ENCODE results near the gene MARCKS.

MARCKS gene

GRCh38 chr6:113819169-113819830 is 37.8 kb upstream of the MARCKS start:
- H3K4me3 ChIP-seq (ENCODE audit: low read depth, low read length) = no peak overlapping the region
- H3K79me2 ChIP-seq (ENCODE audit: control insufficient read depth, insufficient read depth, low read length, poor library complexity) = no peaks in the 10 kb centered on the region
- no peak overlapping the region for H2AFZ ChIP-seq (ENCODE audit: insufficient read depth, low read length, poor library complexity)
- H3K9ac ChIP-seq (ENCODE audit: low read length) = no peak overlapping the region
- no CpG with 5 or more reads among the region's 2 CpGs for WGBS (ENCODE audit: extremely low coverage, insufficient coverage, insufficient read length)
- no peak overlapping the region for H4K91ac ChIP-seq (ENCODE audit: low read depth, low read length)
- no peak overlapping the region for H3K23ac ChIP-seq (ENCODE audit: low read length)
- H3K27ac ChIP-seq (ENCODE audit: low read depth, low read length) = no peak overlapping the region
- no peaks in the 10 kb centered on the region for H3K36me3 ChIP-seq (ENCODE audit: control insufficient read depth in 1 of 2, insufficient read depth in 2 of 2, low read length in 2 of 2)
- H2BK120ac ChIP-seq (ENCODE audit: insufficient read depth, low read length, poor library complexity) = no peak overlapping the region
- DNase-seq = no peak
- H4K12ac ChIP-seq (ENCODE audit: low read depth, low read length) = no peak overlapping the region
- H2BK12ac ChIP-seq (ENCODE audit: low read length) = no peak overlapping the region
- no peak overlapping the region for H3K18ac ChIP-seq (ENCODE audit: low read length)
- H3K4ac ChIP-seq (ENCODE audit: low read depth, low read length) = no peak overlapping the region
- H4K8ac ChIP-seq (ENCODE audit: low read depth, low read length) = no peak overlapping the region
- H2BK5ac ChIP-seq (ENCODE audit: low read depth, low read length, poor library complexity) = no peak overlapping the region
- no peak overlapping the region for H3K14ac ChIP-seq (ENCODE audit: low read length)
- no peaks in the 10 kb centered on the region for H3K9me3 ChIP-seq (ENCODE audit: insufficient read depth, low read depth, low read length)
- H3K4me2 ChIP-seq (ENCODE audit: low read length) = no peak overlapping the region
- H2AK5ac ChIP-seq (ENCODE audit: low read length) = no peak overlapping the region
- H3K79me1 ChIP-seq (ENCODE audit: low read length) = no peaks in the 10 kb centered on the region
- H3K4me1 ChIP-seq (ENCODE audit: control insufficient read depth in 1 of 2, insufficient read depth in 2 of 2, low read length in 2 of 2) = no peaks in the 10 kb centered on the region
- H3K27me3 ChIP-seq (ENCODE audit: insufficient read depth, low read length) = no peaks in the 10 kb centered on the region

- Histone ChIP-seq H4K8ac (ENCODE audit: low read depth, low read length) (no peak overlapping the region), H3K9me3 (ENCODE audit: insufficient read depth, low read depth, low read length) (no peaks in the 10 kb centered on the region), H3K4me3 (ENCODE audit: low read depth, low read length) (no peak overlapping the region), H3K9ac (ENCODE audit: low read length) (no peak overlapping the region), H2BK5ac (ENCODE audit: low read depth, low read length, poor library complexity) (no peak overlapping the region), H3K23ac (ENCODE audit: low read length) (no peak overlapping the region), H3K27me3 (ENCODE audit: insufficient read depth, low read length) (no peaks in the 10 kb centered on the region), H2AK5ac (ENCODE audit: low read length) (no peak overlapping the region), H3K18ac (ENCODE audit: low read length) (no peak overlapping the region), H3K36me3 (ENCODE audit: control insufficient read depth in 1 of 2, insufficient read depth in 2 of 2, low read length in 2 of 2) (no peaks in the 10 kb centered on the region), H3K4ac (ENCODE audit: low read depth, low read length) (no peak overlapping the region), H3K14ac (ENCODE audit: low read length) (no peak overlapping the region), H3K79me2 (ENCODE audit: control insufficient read depth, insufficient read depth, low read length, poor library complexity) (no peaks in the 10 kb centered on the region), H3K4me1 (ENCODE audit: control insufficient read depth in 1 of 2, insufficient read depth in 2 of 2, low read length in 2 of 2) (no peaks in the 10 kb centered on the region), H3K4me2 (ENCODE audit: low read length) (no peak overlapping the region), H4K91ac (ENCODE audit: low read depth, low read length) (no peak overlapping the region), H2BK120ac (ENCODE audit: insufficient read depth, low read length, poor library complexity) (no peak overlapping the region), H3K79me1 (ENCODE audit: low read length) (no peaks in the 10 kb centered on the region), H2AFZ (ENCODE audit: insufficient read depth, low read length, poor library complexity) (no peak overlapping the region), H2BK12ac (ENCODE audit: low read length) (no peak overlapping the region), H3K27ac (ENCODE audit: low read depth, low read length) (no peak overlapping the region), H4K12ac (ENCODE audit: low read depth, low read length) (no peak overlapping the region)
- no CpG with 5 or more reads among the region's 5 CpGs for WGBS (ENCODE audit: extremely low coverage, insufficient coverage, insufficient read length)
- DNase-seq = no peak
Measured at GRCh38 chr6:113820761-113821160, 36.4 kb upstream of the MARCKS start.

GRCh38 chr6:113821445-113821844 is 35.7 kb upstream of the MARCKS start:
- Histone ChIP-seq H4K8ac (ENCODE audit: low read depth, low read length) (no peak overlapping the region), H3K4me2 (ENCODE audit: low read length) (no peak overlapping the region), H3K27me3 (ENCODE audit: insufficient read depth, low read length) (no peaks in the 10 kb centered on the region), H3K4ac (ENCODE audit: low read depth, low read length) (no peak overlapping the region), H2BK120ac (ENCODE audit: insufficient read depth, low read length, poor library complexity) (no peak overlapping the region), H2AFZ (ENCODE audit: insufficient read depth, low read length, poor library complexity) (no peak overlapping the region), H3K18ac (ENCODE audit: low read length) (no peak overlapping the region), H3K36me3 (ENCODE audit: control insufficient read depth in 1 of 2, insufficient read depth in 2 of 2, low read length in 2 of 2) (no peaks in the 10 kb centered on the region), H2AK5ac (ENCODE audit: low read length) (no peak overlapping the region), H3K23ac (ENCODE audit: low read length) (no peak overlapping the region), H3K9me3 (ENCODE audit: insufficient read depth, low read depth, low read length) (no peaks in the 10 kb centered on the region), H4K91ac (ENCODE audit: low read depth, low read length) (no peak overlapping the region), H2BK12ac (ENCODE audit: low read length) (no peak overlapping the region), H3K9ac (ENCODE audit: low read length) (no peak overlapping the region), H3K14ac (ENCODE audit: low read length) (no peak overlapping the region), H4K12ac (ENCODE audit: low read depth, low read length) (no peak overlapping the region), H3K4me3 (ENCODE audit: low read depth, low read length) (no peak overlapping the region), H2BK5ac (ENCODE audit: low read depth, low read length, poor library complexity) (no peak overlapping the region), H3K79me2 (ENCODE audit: control insufficient read depth, insufficient read depth, low read length, poor library complexity) (no peaks in the 10 kb centered on the region), H3K4me1 (ENCODE audit: control insufficient read depth in 1 of 2, insufficient read depth in 2 of 2, low read length in 2 of 2) (no peaks in the 10 kb centered on the region), H3K27ac (ENCODE audit: low read depth, low read length) (no peak overlapping the region), H3K79me1 (ENCODE audit: low read length) (no peaks in the 10 kb centered on the region)
- no CpG with 5 or more reads among the region's 3 CpGs for WGBS (ENCODE audit: extremely low coverage, insufficient coverage, insufficient read length)
- no peak for DNase-seq

- no peak overlapping the region for H4K8ac ChIP-seq (ENCODE audit: low read depth, low read length)
- no peak overlapping the region for H2AK5ac ChIP-seq (ENCODE audit: low read length)
- H2AFZ ChIP-seq (ENCODE audit: insufficient read depth, low read length, poor library complexity) = no peak overlapping the region
- no CpG with 5 or more reads among the region's 3 CpGs for WGBS (ENCODE audit: extremely low coverage, insufficient coverage, insufficient read length)
- H4K12ac ChIP-seq (ENCODE audit: low read depth, low read length) = no peak overlapping the region
- H3K79me1 ChIP-seq (ENCODE audit: low read length) = no peaks in the 10 kb centered on the region
- H3K9me3 ChIP-seq (ENCODE audit: insufficient read depth, low read depth, low read length) = no peaks in the 10 kb centered on the region
- no peak overlapping the region for H2BK12ac ChIP-seq (ENCODE audit: low read length)
- H4K91ac ChIP-seq (ENCODE audit: low read depth, low read length) = no peak overlapping the region
- H3K27me3 ChIP-seq (ENCODE audit: insufficient read depth, low read length) = no peaks in the 10 kb centered on the region
- no peak overlapping the region for H3K27ac ChIP-seq (ENCODE audit: low read depth, low read length)
- no peak overlapping the region for H3K4me2 ChIP-seq (ENCODE audit: low read length)
- no peak for DNase-seq
- no peak overlapping the region for H2BK5ac ChIP-seq (ENCODE audit: low read depth, low read length, poor library complexity)
- no peak overlapping the region for H3K9ac ChIP-seq (ENCODE audit: low read length)
- H3K36me3 ChIP-seq (ENCODE audit: control insufficient read depth in 1 of 2, insufficient read depth in 2 of 2, low read length in 2 of 2) = no peaks in the 10 kb centered on the region
- no peak overlapping the region for H3K14ac ChIP-seq (ENCODE audit: low read length)
- H3K18ac ChIP-seq (ENCODE audit: low read length) = no peak overlapping the region
- no peak overlapping the region for H3K23ac ChIP-seq (ENCODE audit: low read length)
- no peak overlapping the region for H3K4me3 ChIP-seq (ENCODE audit: low read depth, low read length)
- no peaks in the 10 kb centered on the region for H3K4me1 ChIP-seq (ENCODE audit: control insufficient read depth in 1 of 2, insufficient read depth in 2 of 2, low read length in 2 of 2)
- H3K79me2 ChIP-seq (ENCODE audit: control insufficient read depth, insufficient read depth, low read length, poor library complexity) = no peaks in the 10 kb centered on the region
- H2BK120ac ChIP-seq (ENCODE audit: insufficient read depth, low read length, poor library complexity) = no peak overlapping the region
- H3K4ac ChIP-seq (ENCODE audit: low read depth, low read length) = no peak overlapping the region
Measured at GRCh38 chr6:113823916-113824315, 33.2 kb upstream of the MARCKS start.

Measured in trophoblast cell (in vitro differentiated cells and primary cell).